NCI-H2196 (cell line): ENCODE data around the gene TAF6.

Experiments
- DNase-seq: peaks from one replicate; lab custom pipeline; 2025; ENCODE audit not compliant: unreplicated experiment; lab: John Stamatoyannopoulos, UW

The TAF6 gene

GRCh38 chr7:100124301-100125230 lies 5.4 kb upstream of the TAF6 start:
- no peak for DNase-seq

DNA sequence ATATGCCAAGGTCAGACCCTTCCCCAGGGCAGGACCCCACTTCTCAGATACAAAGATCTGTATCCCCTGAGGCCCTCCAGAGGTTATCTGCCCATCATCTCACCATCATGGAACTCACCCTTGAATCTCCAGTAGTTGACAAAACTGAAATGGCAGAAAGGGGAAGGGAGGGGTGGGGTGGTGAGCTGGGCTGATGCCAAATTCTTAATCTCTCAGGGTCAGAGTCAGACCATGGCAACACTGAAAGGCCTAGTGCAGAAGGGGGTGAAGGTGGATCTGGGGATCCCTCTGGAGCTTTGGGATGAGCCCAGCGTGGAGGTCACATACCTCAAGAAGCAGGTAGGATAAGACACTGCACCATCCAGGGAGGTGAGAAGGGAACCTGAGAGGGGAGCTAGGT lies 3.4 kb upstream of the TAF6 start:
- peak; percentile 50 for DNase-seq

DNA sequence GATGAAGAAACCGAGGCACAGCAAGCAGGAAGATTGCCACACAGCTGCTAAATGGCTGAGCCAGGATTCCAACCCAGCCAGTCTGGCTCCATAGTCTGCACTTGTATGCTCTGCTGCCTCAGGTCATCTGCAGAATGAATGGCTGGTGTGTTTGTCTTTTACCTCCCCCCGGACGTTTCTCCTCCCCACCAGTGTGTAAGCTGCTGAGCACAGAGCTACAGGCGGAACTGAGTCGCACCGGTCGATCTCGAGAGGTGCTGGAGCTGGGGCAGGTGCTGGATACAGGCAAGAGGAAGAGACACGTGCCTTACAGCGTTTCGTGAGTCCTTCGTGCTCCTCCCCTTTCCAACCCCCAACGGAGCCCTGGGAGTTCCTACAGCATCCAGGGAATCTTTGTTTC lies 2.9 kb upstream of the TAF6 start:
- DNase-seq = peak; percentile 97

- DNase-seq = no peak
Observed at GRCh38 chr7:100120733-100121036, 1.5 kb upstream of the TAF6 start.

GRCh38 chr7:100119970-100120732 lies 993 bp upstream of the TAF6 start:
- DNase-seq = peak; percentile 50

GRCh38 chr7:100118388-100119071 lies 628 bp downstream of the TAF6 start:
- DNase-seq = no peak

GRCh38 chr7:100115026-100115425 lies 4.1 kb downstream of the TAF6 start:
- DNase-seq = no peak

GRCh38 chr7:100111914-100112313 lies 7.2 kb downstream of the TAF6 start:
- no peak for DNase-seq

GRCh38 chr7:100111156-100111555 lies 8.0 kb downstream of the TAF6 start:
- DNase-seq = no peak

DNA sequence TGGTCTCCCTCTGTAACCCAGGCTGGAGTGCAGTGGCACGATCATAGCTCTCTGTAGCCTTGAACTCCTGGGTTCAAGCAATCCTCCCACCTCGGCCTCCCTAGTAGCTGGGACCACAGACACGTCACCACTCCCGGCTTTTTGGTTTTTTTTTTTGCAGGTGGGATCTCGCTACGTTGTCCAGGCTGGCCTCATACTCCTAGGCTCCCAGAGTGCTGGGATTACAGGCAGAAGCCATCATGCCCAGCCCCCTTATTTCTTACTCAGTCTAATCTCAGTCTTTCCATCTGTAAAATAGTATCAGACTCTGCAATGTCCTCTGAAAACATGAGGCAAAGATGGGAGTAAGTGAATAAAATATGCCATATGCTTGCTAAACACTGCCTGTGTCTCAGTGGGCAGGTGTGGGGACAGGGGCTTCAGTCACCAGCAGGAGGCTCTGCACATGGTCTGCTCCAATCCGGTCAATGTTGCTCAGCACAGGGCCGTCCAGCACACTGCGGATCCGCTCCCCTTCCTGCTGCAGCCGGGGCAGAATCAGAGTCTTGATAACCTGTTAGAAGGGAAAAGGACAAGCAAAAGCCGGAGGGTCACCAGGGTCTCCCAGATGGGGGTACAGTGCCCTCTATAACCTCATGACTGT lies 9.5 kb downstream of the TAF6 start:
- no peak for DNase-seq

DNA sequence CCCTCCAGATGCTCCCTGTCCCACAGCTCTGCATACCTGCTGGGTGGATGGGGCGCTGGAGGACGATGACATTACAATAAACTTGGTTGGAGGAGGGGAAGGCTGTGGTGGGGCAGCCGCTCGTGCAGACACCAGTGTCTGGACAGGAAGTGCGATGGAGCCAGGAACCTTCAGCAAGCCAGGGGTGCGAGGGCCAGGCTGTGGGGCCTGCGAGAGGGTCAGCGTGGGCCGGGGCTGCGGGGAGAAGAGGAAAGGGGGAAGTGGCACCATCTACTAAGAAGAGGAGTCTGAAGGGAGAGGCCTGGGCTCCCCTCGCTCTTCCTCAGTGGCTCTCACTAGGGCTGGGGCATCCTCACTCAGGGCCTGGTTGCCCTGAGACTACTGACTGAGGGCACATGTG lies 11.3 kb downstream of the TAF6 start:
- DNase-seq = no peak

DNA sequence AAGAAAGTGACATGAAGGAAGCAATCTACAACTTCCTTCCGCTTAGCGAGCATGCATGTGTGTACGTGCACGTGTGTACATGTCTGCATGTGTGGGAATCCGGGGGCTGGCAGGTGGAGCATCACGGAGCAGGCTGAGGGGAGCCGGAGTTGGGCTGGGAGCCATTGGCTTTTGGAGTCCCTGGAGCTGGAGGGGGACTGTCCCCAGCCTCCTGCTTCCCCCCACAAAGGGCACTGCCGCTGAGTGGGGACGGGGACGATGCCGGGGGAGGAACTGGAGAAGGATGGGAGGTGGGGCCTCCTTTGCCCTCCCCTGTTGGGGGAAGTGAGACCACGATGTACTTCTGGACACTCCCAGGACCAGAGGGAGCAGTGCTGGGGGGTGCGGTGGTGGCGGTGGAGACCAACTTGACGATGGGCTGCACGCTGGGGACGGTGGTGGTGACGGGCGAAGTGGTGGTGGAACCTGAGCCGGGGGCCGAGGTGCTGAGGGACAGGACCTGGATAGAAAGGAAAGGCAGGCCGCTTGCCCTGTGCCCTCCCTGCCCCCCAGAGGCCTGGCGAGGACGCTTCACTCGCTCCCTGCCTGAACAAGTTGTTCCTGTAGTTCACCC lies 11.9 kb downstream of the TAF6 start:
- no peak for DNase-seq

GRCh38 chr7:100106633-100107032 lies 12.5 kb downstream of the TAF6 start:
- no peak for DNase-seq

- DNase-seq = no peak
Observed at GRCh38 chr7:100105534-100105933, 13.6 kb downstream of the TAF6 start.

GRCh38 chr7:100102950-100103840 lies 16.0 kb downstream of the TAF6 start:
- DNase-seq = no peak

DNA sequence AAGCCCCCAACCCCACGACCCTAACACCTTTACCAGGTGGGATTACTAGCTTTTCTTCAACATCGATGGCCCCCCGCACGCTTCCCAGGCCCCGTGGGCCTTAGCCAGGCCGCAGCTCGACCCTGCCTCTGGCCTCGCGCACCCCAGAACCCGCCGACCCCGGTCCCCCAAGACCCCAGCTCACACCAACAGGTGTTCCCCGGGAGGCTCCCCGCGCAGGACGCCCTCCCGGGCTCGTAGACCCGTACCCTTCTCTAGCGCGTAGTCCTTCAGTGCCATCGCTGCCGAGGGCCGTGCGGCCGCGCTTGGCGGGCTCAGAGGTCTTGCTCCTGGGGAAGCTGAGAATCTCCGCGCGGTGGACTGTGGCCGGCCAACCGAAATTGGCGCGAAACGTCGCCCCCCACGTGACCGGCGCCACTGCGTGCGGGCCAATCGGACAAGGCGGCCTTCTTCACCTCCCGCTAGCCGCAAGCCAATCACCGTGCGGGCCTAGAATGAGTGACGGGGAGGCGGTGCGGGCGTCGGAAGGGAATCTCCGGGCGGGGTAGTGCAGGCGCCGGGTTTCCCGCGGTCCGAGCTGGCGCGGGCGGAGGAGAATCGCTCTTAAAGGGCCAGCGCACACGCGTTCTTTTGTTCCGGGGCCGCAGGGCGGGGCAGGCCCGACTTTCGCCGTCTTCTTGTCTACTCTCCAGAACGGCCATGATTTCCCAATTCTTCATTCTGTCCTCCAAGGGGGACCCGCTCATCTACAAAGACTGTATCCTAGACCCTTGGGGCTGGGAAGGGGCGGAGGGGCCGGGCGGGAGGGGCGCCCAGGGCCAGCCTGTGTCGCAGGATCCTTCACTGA lies 17.9 kb downstream of the TAF6 start, which contains the start of the genes AP4M1 and MCM7:
AP4M1 (plus strand) TSS at position 628 of the 847 bp plus-strand sequence; CDS start at position 700, 72 bp downstream.
MCM7 (minus strand) TSS at position 382 of the 847 bp plus-strand sequence; CDS start at position 279, 103 bp downstream.
- peak; percentile 99 for DNase-seq

- DNase-seq = peak; percentile 97
Observed at GRCh38 chr7:100100420-100101015, 18.6 kb downstream of the TAF6 start.

GRCh38 chr7:100099452-100099851 lies 19.7 kb downstream of the TAF6 start:
- no peak for DNase-seq
